Head of caudate nucleus (tissue), 42 donors: ENCODE measurements around the gene MS4A4E.
"Not testable (repeated sequence)": the region's sequence is repeated elsewhere in the genome, so short reads cannot be mapped to it uniquely, and the experiment has no call there.

Source experiments
- DNase-seq, 42 donors: peaks; one replicate each; pipeline versions ENCODE4 v3.0.0 to v3.0.0-alpha.2; 2020 to 2021; ENCODE audit warnings: mixed read lengths in 7 of 42
- intact Hi-C: fragments of 100-400 bp; cut with DNase I; formaldehyde crosslinking; loops from one replicate; pipeline ENCODE4 v1.15.0; 2022

The MS4A4E gene

GRCh38 chr11:60230681-60231080, 12.3 kb downstream of the MS4A4E start:
- DNase-seq, result no peak
- intact Hi-C loops, result no loop called here

GRCh38 chr11:60222141-60222540, 20.8 kb downstream of the MS4A4E start:
- intact Hi-C loops, result no loop called here
- no peak for DNase-seq

- intact Hi-C loops, result no loop called here
Observed at GRCh38 chr11:60221692-60222091, 21.2 kb downstream of the MS4A4E start.

GRCh38 chr11:60221181-60221580, 21.8 kb downstream of the MS4A4E start:
- DNase-seq, result no peak
- intact Hi-C loops, result no loop called here

More at GRCh38 chr11:60221692-60222091, 21.2 kb downstream of the MS4A4E start:
- no peak for DNase-seq

- DNase-seq, result no peak
- intact Hi-C loops, result no loop called here
Observed at GRCh38 chr11:60214386-60214785, 28.6 kb downstream of the MS4A4E start.

GRCh38 chr11:60211206-60211605, 31.7 kb downstream of the MS4A4E start:
- intact Hi-C loops, result no loop called here
- no peak for DNase-seq

GRCh38 chr11:60209977-60210376, 33.0 kb downstream of the MS4A4E start:
- intact Hi-C loops, result no loop called here
- no peak for DNase-seq

GRCh38 chr11:60208951-60209350, 34.0 kb downstream of the MS4A4E start:
- intact Hi-C loops, result no loop called here
- DNase-seq, result no peak

GRCh38 chr11:60208146-60208895, 34.6 kb downstream of the MS4A4E start:
- no peak for DNase-seq
- intact Hi-C loops, result no loop called here

- intact Hi-C loops, result no loop called here
- no peak for DNase-seq
Observed at GRCh38 chr11:60206616-60207015, 36.3 kb downstream of the MS4A4E start.

GRCh38 chr11:60204922-60205321, 38.0 kb downstream of the MS4A4E start:
- DNase-seq, result no peak
- intact Hi-C loops, result no loop called here

- DNase-seq, intact Hi-C loops: not testable (repeated sequence)
Observed at GRCh38 chr11:60201334-60201733, 41.6 kb downstream of the MS4A4E start.

- DNase-seq, result no peak
- intact Hi-C loops, result no loop called here
Observed at GRCh38 chr11:60197442-60197841, 45.5 kb downstream of the MS4A4E start.

- intact Hi-C loops, result no loop called here
- DNase-seq, result no peak
Observed at GRCh38 chr11:60195923-60196368, 47.0 kb downstream of the MS4A4E start.

- intact Hi-C loops, result no loop called here
- DNase-seq, result no peak
Observed at GRCh38 chr11:60194511-60194910, 48.4 kb downstream of the MS4A4E start.

- intact Hi-C loops, result no loop called here
- peak in 27 of 42 donors; percentile 4 to 82 (median 50) for DNase-seq
Observed at GRCh38 chr11:60193687-60194433, 49.1 kb downstream of the MS4A4E start.

- DNase-seq, intact Hi-C loops: not testable (repeated sequence)
Observed at GRCh38 chr11:60192564-60192963, 50.4 kb downstream of the MS4A4E start.

- DNase-seq, result peak in 2 of 42 donors; percentile 6 to 48
- intact Hi-C loops, result not testable (repeated sequence)
Observed at GRCh38 chr11:60188481-60188880, 54.5 kb downstream of the MS4A4E start.

- DNase-seq, intact Hi-C loops: not testable (repeated sequence)
Observed at GRCh38 chr11:60186128-60186527, 56.8 kb downstream of the MS4A4E start.

GRCh38 chr11:60185512-60185827, 57.5 kb downstream of the MS4A4E start:
- intact Hi-C loops, DNase-seq: not testable (repeated sequence)
